ENCODE data around the gene OBP2A.

The OBP2A gene

DNA sequence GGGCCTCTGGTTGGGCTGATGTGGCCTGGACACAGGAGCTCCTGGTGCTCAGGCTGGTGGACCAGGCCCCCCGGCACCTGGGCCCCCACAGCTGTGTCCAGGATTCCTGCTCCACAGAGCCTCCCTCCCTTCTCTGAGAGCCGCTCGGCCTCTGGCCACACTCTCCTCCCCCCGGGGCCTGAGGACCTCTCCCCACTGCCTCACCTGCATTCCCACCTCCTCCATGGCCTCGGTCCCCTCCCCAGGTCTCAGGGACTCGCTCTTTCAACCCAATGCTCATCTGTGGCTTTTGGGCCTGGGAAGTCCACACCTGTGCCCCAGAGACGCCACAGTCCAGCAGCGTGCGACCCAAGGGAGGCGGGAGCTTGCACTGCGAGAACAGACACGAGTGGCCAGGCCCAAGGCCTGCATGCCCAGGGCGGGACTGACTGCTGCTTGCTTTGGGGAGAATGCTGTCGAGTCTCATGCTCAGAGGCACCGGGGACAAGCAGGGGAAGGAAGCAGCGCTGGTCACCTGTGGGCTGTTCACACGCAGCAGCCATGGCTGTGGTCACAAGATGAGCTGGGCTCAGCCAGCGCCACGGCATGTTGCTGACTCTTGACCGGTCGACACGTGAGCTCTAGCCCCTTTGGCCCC, 30.2 kb downstream of the OBP2A start:
- no peaks in the 10 kb centered on the region for H3K27me3 ChIP-seq (replicated peaks; ENCODE audit: insufficient read depth, low read length)
- no peak overlapping the region for H3K4me3 ChIP-seq (ENCODE audit: low read length)
- peaks cover 22% of the 10 kb centered on the region for H3F3A ChIP-seq (ENCODE audit: insufficient read depth, low read length)
- no peak overlapping the region for H3K27ac ChIP-seq (ENCODE audit: low read length)
- no peak overlapping the region for H3K4me2 ChIP-seq (ENCODE audit: low read depth, low read length)
- H3K9me2 ChIP-seq (replicated peaks; ENCODE audit: insufficient read depth, low read length), result no peaks in the 10 kb centered on the region
- peaks cover 24% of the 10 kb centered on the region for H3K4me1 ChIP-seq (ENCODE audit: low read length)
- H3K9me3 ChIP-seq (replicated peaks; ENCODE audit: insufficient read depth, low read length), result no peaks in the 10 kb centered on the region
- H3K9ac ChIP-seq (ENCODE audit: low read length), result no peak overlapping the region
- no peak overlapping the region for H2AFZ ChIP-seq (ENCODE audit: low read length)
- TF ChIP-seq, protein P1, sequence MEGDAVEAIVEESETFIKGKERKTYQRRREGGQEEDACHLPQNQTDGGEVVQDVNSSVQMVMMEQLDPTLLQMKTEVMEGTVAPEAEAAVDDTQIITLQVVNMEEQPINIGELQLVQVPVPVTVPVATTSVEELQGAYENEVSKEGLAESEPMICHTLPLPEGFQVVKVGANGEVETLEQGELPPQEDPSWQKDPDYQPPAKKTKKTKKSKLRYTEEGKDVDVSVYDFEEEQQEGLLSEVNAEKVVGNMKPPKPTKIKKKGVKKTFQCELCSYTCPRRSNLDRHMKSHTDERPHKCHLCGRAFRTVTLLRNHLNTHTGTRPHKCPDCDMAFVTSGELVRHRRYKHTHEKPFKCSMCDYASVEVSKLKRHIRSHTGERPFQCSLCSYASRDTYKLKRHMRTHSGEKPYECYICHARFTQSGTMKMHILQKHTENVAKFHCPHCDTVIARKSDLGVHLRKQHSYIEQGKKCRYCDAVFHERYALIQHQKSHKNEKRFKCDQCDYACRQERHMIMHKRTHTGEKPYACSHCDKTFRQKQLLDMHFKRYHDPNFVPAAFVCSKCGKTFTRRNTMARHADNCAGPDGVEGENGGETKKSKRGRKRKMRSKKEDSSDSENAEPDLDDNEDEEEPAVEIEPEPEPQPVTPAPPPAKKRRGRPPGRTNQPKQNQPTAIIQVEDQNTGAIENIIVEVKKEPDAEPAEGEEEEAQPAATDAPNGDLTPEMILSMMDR (IDR thresholded peaks at IDR 0.05; ENCODE audit: low read length), result no peak
- no peak for TF ChIP-seq EZH2 (optimal IDR thresholded peaks at IDR 0.05; ENCODE audit: low read depth, low read length)
- no peak for TF ChIP-seq EZH2phosphoT487 (IDR thresholded peaks at IDR 0.05; ENCODE audit: low read length)
- H3K36me3 ChIP-seq (replicated peaks; ENCODE audit: insufficient read depth, low read length), result no peaks in the 10 kb centered on the region
- H4K20me1 ChIP-seq (ENCODE audit: insufficient read depth, low read length), result no peaks in the 10 kb centered on the region
- no peaks in the 10 kb centered on the region for H3K79me2 ChIP-seq (ENCODE audit: low read length)
- DNase-seq, result no peak

DNA sequence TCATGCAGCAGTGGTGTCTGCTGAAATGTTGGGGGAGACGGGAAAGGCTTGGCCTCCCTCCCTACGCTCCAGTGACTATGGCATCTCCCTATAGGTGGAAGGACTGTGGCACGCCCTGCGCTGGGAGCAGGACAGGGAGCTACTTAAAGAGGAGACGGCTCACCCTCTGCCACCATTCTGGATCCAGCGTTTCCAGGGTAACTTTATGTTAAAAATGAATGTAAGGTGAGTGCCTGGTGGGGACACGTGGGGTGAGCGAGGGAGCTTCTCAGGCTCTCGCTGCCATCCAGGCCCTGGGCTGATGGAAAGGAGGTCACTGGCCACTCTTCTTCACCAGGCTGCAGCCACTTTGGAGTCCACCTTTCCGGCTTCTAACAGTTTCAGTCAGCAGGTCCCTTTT, 31.3 kb downstream of the OBP2A start:
- no peak overlapping the region for H3K4me3 ChIP-seq (ENCODE audit: low read length)
- no peaks in the 10 kb centered on the region for H3K9me2 ChIP-seq (replicated peaks; ENCODE audit: insufficient read depth, low read length)
- no peak overlapping the region for H3K4me2 ChIP-seq (ENCODE audit: low read depth, low read length)
- H3K79me2 ChIP-seq (ENCODE audit: low read length), result no peaks in the 10 kb centered on the region
- DNase-seq, result no peak
- H3F3A ChIP-seq (ENCODE audit: insufficient read depth, low read length), result peaks cover 22% of the 10 kb centered on the region
- H3K9me3 ChIP-seq (replicated peaks; ENCODE audit: insufficient read depth, low read length), result no peaks in the 10 kb centered on the region
- no peak overlapping the region for H3K27ac ChIP-seq (ENCODE audit: low read length)
- peaks cover 26% of the 10 kb centered on the region for H3K4me1 ChIP-seq (ENCODE audit: low read length)
- H3K36me3 ChIP-seq (replicated peaks; ENCODE audit: insufficient read depth, low read length), result no peaks in the 10 kb centered on the region
- no peak overlapping the region for H2AFZ ChIP-seq (ENCODE audit: low read length)
- TF ChIP-seq EZH2 (optimal IDR thresholded peaks at IDR 0.05; ENCODE audit: low read depth, low read length) (no peak), EZH2phosphoT487 (IDR thresholded peaks at IDR 0.05; ENCODE audit: low read length) (no peak)
- TF ChIP-seq, protein P1 (IDR thresholded peaks at IDR 0.05; ENCODE audit: low read length), result no peak
- H4K20me1 ChIP-seq (ENCODE audit: insufficient read depth, low read length), result no peaks in the 10 kb centered on the region
- H3K27me3 ChIP-seq (replicated peaks; ENCODE audit: insufficient read depth, low read length), result no peaks in the 10 kb centered on the region
- no peak overlapping the region for H3K9ac ChIP-seq (ENCODE audit: low read length)

DNA sequence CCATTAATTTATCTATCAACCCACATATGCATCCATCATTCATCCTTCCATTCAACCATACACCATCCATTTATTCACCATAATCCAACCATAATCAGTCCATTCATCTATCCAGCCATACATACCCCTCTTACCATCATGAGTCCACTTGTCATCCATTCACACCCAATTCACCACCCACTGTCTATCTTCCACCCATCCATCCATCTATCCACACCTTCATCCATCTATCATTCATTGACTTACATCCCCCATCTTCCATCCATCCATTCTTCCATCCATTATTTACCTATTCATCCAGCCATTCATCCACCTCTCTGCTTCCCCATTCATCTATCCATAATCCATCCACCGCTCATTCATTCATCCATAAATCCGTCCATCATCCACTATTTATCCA, 33.4 kb downstream of the OBP2A start:
- Histone ChIP-seq H3K9me3 (replicated peaks; ENCODE audit: insufficient read depth, low read length) (no peaks in the 10 kb centered on the region), H3K4me2 (ENCODE audit: low read depth, low read length) (peak overlapping the region; percentile 63), H3K4me3 (ENCODE audit: low read length) (peak overlapping the region; percentile 35), H4K20me1 (ENCODE audit: insufficient read depth, low read length) (no peaks in the 10 kb centered on the region), H3K4me1 (ENCODE audit: low read length) (peaks cover 26% of the 10 kb centered on the region), H3F3A (ENCODE audit: insufficient read depth, low read length) (peaks cover 22% of the 10 kb centered on the region), H3K9ac (ENCODE audit: low read length) (0 out of 2 replicates have a peak overlapping the region, but pooled peaks have one; percentile 29), H3K79me2 (ENCODE audit: low read length) (no peaks in the 10 kb centered on the region), H3K9me2 (replicated peaks; ENCODE audit: insufficient read depth, low read length) (no peaks in the 10 kb centered on the region), H2AFZ (ENCODE audit: low read length) (no peak overlapping the region), H3K27ac (ENCODE audit: low read length) (peak overlapping the region; percentile 90), H3K27me3 (replicated peaks; ENCODE audit: insufficient read depth, low read length) (no peaks in the 10 kb centered on the region), H3K36me3 (replicated peaks; ENCODE audit: insufficient read depth, low read length) (no peaks in the 10 kb centered on the region)
- no peak for DNase-seq
- TF ChIP-seq EZH2phosphoT487 (IDR thresholded peaks at IDR 0.05; ENCODE audit: low read length) (no peak), EZH2 (optimal IDR thresholded peaks at IDR 0.05; ENCODE audit: low read depth, low read length) (no peak)
- TF ChIP-seq, protein P1 (IDR thresholded peaks at IDR 0.05; ENCODE audit: low read length), result no peak
